Dermis lymphatic vessel endothelial cell (primary cell): ENCODE measurements around the gene BOD1L2. TPM values are rescaled to one million over a fixed set of nuclear protein-coding genes. Genes with fewer than 3 reads are reported as not detected.

Experiments used
- total RNA-seq: library from RNA; depleted of rRNA; stranded (reverse); fragments of >200 nt; gene quantifications from 2 replicates; pipeline ENCODE4 v1.2.1, GENCODE V29; 2014

BOD1L2 gene
- total RNA-seq: under 0.01 TPM in 1 of 2 replicates, not detected in the other

GRCh38 chr18:57146956-57147636 is at the start of gene BOD1L2:
TSS of gene BOD1L2 (plus strand) at chr18:57147087. CDS start at chr18:57147313, 226 bp downstream.

Other genes starting within 250 kb of the BOD1L2 start
- not detected in 2 replicates for gene ST8SIA3, start 205.5 kb downstream of the BOD1L2 start, total RNA-seq